NCI-H1694 treated with DMSO at 0.1 percent for 48 hours (cell line): ENCODE data around the gene TMC5.

ENCODE experiments used
- DNase-seq: peaks from one replicate; lab custom pipeline; 2025; lab: John Stamatoyannopoulos, UW

TMC5 gene

DNA sequence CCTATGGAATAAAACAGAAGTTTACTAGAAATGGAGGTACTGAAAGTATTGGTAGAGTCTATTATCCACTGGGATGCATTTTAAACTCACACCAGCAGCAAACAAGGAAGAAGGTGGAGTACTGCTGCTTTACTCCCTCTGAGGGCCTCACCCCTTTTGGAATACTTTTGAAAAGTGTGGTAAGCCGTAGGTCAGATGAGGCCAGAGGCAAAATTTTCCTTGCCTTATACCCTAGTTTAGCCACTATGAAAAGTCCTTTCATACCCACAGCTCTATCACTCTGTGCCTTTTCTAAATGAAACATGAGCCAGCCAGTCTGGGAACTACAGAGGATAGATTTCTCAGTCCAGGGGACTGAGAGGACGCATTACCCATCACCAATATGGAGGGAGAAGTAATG is 90.2 kb downstream of the TMC5 start:
- no peak for DNase-seq

DNA sequence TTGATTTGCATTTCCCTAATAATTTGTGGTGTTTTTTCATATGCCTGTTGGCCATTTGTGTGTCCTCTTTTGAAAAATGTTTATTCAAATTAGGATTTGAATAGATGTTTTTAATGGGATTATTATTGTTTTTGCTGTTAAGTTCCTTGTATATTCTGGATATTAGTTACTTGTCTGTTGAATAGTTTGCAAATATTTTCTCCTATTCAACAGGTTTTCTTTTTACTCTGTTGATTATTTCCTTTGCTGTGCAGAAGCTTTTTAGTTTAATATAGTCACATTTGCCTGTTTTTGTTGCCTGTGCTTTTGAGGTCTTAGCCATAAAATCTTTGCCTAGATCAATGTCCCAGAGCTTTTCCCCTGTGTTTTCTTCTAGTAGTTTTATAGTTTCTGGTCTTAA is 94.6 kb downstream of the TMC5 start:
- no peak for DNase-seq

DNA sequence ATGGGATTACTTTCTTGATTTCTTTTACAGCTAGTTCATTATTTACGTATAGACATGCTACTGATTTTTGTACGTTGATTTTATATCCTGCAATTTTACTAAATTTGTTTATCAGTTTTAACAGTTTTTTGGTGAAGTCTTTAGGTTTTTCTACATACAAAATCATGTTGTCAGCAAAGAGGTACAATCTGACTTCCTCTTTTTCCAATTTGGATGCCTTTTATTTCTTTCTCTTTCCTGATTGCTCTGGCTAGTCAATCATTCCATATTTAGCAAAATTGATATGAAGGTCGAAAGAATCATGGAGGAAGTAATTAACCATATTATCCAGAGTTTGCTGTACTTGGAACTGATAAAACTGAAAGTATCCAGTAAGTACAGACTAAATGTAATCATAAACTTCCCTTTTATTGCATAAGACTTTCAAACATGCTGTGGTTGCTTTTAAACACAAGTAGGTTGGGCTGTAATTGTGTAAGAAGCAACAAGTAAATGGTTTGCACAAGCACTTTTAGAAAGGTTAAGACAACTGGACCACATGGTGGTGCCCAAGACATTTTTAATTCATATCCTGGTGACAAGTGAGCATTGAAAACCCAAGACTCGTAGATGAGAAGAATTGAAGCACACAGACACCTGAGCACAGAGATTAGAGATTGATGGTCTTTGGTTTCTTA is 95.8 kb downstream of the TMC5 start:
- no peak for DNase-seq

DNA sequence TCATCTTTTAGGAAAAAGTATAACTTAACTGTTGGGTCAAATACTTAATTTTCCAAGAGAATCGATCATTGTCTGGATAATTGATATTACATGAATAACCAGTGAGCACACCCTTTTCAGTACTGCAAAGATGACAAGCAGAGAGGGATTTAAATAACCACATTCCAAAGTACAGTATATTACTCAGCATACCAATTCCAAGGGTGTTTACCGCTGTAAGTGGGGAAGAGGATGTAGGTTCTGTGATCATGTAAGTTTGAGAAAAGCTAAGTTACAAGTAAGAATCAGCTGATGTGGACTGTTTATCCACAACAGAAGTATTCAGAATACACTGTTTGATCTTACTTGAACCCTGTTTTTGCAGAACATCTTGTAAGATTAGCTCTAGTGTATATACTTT is 98.1 kb downstream of the TMC5 start:
- no peak for DNase-seq

DNA sequence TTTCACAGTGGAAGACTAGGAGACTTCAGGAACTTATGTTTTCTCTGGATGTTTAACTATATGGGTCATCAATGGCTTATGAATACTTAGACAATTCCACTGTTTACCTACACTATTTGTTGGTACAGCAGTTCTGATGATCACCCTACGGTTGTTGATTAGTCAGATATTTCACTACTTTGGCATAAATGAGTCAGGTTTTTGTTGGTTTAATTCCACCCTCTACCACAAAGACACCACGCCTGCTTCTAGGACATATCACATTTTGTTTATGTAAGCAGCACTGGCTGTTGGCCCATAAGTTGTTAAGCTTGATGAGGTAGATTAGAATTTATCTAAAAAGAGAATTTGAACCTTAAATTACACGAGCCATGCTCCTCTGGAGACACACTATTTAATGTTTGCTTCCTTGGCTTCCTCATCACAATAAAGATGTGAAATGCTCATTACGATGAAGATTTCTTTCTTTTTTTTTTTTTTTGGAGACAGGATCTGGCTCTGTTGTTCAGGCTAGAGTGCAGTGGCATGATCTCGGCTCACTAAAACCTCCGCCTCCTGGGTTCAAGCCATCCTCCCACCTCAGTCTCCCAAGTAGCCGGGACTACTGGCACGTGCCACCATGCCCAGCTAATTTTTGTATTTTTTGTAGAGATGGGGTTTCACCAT is 99.9 kb downstream of the TMC5 start:
- DNase-seq, result no peak

DNA sequence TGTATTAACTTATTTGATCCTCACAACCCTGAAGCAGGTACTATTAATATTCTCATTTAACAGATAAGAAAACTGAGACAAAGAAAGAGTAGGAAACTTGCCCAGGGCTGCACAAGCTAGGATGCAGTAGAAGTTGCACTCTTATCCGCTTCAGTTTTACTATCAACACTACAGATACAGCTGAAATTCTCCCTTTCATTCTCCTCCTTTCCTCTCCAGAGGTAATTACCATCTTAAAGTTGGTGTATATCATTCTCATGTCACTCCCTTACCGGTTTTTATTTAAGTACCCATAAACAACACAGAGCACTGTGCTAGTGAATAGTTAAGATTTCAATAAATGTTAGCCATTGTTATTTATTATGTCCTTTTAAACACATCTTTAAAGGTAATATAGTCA is 100.7 kb downstream of the TMC5 start:
- no peak for DNase-seq

DNA sequence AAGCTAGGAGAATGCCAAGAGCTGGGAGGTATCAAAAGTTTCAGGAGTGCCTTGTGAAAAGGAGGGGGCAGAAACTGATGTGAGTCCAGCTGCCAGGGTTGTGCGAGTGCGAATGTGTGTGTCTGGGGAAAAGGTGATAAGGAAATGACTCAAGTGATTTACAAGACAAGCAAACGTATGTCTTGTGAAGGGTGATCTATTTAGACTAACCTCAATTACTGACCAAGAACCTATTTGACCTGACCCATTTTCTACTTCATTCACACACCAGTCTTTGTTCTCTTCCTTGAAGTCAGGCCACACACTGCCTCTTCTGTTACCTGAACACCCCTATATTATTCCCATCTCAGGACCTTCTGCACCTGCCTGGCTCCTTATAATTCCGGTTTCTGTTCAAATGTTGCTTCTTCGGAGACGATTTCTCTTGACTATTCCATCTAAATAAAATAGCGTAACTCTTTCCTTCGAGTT is 103.2 kb downstream of the TMC5 start:
- no peak for DNase-seq

DNA sequence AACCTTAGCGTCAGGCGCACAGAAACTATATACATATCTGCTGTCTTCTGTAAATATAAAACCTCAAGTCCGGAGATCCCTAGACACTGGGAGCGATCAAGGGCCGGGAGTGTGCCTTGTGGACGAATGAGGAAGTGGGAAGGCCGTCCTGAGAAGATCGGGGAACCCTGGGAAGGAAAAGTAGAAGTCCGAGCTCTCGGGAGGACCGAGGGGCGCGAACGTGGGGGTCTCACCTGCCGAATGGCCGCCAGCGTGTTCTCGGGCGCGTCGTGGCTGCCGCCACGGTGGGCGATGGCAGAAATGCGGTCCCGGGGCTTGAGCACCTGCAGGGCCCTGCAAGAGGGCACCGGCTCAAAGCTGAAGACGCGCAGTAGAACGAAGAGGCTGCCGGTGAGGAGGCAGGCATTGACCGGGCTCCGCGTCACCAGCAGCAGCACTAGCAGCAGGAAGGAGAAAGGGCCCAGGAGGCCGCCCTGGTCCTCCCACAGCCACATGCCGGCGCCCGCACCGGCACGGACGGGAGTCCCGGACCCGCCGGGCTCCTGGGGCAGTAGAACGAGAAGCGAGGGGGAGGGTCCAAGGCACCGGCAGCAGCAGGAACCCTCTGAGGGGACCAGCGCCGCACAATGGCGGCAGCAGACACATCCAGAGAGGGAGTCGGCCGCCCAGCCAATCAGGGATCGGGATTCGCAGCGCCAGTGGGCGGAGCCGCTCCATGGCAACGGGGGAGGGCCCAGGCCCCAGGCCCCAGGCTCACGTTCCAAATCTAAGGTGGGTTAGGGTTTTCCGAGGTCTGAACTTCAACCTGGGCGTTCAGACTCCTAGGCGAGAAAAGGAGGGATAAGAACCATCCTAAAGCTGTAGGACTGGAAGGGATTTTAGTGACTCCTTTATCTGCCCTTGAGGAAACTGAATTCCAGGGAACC is 104.1 kb downstream of the TMC5 start, which contains the start of gene GDE1:
GDE1 (minus strand) TSS at position 628 of the 926 bp plus-strand sequence; CDS start at position 494, 134 bp downstream.
- DNase-seq, result peak; percentile 67

DNA sequence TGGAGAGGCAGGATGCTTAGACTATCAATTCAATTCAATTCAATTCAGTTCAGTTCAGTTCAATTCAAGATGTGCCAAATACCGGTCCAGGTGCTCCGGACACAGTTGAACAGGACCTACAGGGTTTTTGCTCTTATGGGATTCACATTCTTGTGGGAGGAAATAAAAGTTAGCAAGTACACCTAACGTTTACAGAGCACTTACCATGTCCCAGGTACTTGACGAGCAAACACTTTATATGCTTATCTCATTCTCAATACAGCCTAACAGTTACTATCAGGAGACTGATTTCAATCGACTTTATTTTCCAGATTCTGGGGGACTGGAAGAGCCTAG is 104.7 kb downstream of the TMC5 start:
- DNase-seq, result no peak

DNA sequence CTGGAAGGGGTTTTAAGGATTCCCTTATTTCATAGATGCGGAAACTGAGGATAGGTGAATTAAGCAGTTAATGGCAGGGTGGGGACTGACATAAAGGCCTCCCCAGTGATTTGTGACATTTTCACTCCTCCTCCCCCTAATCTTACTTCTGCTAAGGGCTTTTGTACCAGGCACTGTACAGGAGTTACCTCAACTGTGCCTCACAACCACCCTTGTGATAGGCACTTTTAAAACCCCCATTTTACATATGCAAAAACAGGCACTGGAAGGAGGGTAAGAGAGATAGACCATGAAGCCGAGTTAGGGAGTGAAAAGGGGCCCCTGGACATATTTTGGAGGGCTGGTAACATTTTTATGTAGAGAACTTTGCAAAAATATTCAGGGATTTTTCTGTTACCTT is 105.1 kb downstream of the TMC5 start:
- no peak for DNase-seq

DNA sequence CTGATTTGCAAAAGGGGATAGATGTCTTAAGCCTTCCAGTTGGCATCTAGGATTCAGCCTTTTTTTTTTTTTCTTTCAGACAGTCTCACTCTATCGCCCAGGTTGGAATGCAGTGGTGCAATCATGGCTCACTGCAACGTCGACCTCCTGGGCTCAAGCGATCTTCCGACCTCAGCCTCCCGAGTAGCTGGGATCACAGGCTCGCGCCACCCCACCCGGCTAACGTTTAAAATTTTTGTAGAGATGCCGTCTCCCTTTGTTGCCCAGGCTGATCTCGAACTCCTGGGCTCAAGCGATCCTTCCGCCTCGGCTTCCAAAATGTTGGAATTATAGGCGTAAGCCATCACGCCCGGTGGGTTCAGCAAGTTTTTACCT is 105.5 kb downstream of the TMC5 start:
- DNase-seq, result no peak

DNA sequence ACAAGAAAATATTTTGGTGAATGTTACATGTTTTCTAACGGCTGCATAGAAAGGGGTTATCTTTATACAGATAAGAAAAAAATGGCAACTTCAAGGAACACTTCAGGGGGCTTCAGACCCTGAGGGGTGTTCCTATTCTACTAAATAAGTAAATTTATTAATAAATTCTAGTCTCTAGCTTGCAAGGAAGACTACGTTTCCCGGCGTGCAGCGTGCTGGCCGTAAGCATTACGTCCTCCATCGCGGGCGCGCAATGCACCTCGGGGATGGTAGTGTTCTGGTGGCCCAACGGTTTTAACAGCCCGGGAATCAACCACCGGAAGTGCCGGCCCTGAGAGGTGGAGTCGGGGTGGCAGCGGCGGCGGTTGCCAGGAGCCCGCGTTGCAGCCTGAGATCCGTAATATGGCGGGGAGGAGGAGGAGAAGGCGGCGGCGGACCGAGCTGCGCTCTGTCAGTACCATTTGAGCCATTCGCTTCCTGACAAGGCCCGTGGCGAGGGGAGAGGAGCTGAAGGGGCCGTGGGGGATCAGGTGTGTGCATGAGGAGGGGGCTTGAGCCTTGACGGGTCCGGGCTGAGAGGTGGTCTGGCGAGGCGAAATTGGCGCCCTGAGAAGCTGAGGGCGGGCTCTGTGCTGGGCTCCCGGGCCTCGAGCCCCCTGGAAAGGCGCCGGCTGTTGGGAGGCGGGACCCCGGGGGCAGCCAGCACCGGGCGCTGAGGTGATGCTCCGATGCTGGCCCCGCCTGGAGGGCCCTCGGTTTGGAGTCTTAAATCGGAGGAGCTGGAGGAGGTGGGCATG is 106.1 kb downstream of the TMC5 start, which contains the start of gene CCP110:
CCP110 (plus strand) TSS at position 384 of the 797 bp plus-strand sequence. CDS start 3,940 bp downstream, outside the sequence.
- DNase-seq, result peak; percentile 87

DNA sequence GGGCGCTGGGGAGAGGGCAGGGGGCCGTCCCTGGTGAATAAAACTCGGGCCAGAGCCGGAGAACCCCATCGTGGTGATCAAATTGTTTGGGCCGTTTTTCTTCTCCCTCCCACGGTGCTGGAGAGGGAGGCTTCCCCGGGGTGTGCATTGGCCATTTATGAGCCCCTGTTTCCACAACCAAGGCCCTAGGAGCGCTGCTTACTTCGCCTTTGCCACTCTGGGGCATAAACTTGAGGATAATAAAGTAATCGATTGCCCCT is 106.6 kb downstream of the TMC5 start:
- DNase-seq, result no peak

DNA sequence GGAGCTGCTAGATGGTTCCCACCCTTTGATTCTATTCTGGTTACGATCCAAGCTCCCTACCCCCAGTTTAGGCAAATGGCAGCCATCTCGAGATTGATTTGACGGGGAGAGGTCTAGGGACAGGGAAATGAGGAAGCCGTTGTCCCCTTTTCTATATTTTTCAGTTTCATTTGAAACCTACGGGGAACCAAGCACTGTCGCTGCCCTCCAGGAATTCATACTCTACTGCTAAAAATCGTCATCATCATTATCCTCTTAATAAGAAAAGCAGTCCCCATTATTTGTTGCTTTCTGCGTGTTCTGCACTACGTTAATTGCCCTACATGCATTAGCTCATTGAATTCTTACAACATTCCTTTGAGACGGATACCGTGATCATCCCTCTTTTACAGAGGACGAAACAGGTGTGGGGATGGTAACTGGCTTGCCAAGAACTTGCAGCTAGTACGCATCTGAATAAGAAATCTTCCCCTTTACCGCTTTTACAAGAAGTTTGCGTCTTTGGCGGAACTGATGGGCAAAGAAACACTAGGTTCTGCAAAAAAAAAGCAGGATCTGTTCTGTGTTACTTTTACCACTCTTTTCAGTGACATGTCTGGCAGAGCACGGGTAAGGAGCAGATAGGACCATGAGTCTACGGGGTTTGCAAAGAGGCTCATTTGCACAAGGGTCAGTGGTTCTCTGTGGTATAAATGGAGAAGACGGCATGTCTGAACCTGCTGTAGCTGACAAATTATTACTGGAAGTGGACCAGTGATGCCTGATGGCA is 107.1 kb downstream of the TMC5 start:
- DNase-seq, result no peak

DNA sequence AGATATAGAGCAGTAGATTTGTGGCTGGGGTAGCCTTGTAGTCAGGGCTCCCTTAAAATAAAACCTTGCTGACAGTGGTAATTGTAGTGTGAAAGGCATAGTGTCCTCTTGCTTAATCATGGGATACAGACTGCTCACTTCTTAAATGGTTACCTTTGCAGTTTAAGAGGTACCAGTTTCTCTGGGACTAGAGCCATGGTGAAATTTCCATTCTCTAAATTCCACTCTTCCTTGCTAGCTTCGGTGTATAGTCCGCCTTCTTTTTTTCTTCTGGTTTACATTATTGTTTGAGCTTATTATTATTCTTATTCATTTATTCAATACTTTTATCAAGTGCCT is 107.7 kb downstream of the TMC5 start:
- DNase-seq, result no peak

DNA sequence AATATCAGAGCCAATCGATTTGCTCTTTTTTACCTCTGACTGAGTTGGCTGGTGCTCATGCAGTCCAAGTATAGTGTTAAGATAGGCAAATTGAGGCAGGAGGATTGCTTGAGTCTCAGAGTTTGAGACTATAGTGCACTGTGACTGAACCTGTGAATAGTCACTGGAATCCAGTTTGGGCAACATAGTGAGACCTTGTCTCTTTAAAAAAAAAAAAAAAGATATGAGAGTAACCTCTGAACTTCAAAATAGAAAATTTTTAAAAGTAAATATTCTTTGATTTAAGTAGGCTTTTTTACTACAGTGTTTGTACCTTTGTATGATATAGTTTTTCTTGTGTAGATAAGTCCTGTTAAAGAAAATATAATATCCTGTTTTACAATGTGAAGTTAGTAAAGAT is 109.5 kb downstream of the TMC5 start:
- DNase-seq, result no peak

DNA sequence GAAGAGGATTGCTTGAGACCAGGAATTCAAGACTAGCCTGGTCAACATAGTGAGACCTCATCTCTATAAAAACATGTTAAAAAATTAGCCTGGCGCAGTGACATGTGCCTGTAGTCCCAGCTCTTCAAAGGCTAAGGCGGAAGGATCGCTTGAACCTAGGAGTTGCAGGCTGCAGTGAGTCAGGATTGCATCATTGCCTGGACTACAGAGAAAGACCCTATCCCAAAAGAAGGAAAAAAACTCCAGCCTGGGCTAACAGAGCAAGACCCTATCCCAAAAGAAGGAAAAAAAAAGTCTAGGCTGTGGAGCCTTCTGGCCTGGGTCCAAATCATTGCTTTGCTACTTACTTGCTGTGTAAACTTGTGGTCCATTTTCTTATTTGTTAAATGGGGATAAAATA is 111.0 kb downstream of the TMC5 start:
- no peak for DNase-seq

DNA sequence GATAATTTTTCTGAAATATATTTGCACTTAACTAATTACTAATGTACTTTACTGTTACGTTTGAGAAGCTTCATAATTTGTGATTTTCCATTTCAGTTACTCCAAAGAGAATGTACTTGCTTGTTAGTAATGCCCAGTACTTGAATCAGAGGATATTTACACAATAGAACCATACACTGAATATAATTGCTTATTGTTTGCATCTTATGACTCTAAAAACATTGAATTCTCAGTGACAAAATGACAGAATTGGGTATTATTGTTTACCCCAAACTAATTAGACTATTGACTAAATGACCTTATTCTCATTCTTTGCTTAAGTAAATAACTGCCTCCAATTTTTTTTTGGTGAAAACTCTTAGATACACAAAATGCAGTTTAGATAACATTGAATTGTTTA is 114.9 kb downstream of the TMC5 start:
- no peak for DNase-seq

DNA sequence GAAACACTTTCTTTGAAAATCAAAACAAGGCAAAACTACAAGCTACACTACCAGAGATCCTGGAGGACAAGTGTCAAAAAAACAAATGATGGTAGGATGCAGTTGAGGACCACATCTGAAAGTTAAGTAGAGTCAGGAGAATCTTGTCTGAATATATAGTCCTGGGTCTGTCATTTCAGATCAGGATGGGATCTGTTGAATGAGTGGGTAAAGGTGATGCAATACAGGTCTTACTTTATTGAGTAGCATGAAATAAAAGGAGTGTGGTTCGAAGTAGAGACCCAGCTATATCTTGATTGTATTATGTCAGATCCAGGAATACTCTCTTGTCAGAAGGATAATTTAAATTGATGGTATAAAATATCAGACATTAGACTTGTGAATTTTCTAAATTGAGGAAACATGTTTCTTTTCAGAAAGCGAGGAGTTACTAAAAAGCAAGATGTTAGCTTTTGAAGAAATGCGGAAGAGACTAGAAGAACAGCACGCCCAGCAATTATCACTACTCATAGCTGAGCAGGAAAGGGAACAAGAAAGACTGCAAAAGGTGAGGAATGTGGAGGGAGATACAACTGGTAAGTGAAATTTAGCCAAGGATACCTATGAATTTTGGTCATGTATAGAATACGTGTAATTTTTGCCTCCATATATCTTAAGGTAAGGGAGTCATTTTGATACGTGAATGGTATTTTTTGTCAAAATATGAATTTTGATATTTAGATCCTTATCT is 122.7 kb downstream of the TMC5 start:
- DNase-seq, result no peak

DNA sequence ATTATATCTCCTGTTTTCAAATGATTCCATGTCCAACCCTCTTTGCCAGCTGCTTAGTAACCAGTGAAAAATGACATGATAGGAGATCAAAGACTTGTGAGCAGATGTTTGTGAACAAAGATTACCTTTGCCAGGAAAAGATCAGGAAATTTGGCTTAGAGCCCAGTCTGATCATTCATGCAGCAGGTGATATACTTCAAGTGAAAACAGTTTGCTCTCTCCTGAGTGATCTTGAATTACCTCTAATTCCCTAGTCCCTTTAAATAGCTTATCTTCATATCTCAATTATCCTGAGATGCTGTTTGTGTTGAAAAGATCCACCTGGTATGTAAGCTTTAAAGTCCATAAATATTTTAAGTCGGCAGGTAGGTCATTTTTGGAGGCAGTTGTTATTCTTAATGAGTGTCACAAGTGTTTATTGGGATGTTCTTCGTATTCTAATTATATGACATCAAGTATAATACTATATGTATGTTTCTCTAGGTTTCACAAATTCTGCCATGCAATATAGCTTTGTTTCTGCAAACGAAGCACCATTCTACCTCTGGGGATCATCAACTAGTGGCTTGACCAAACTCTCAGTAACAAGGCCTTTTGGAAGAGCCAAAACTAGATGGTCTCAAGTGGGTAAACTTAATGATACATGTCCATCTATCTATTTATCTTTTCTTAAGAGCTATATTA is 124.6 kb downstream of the TMC5 start:
- no peak for DNase-seq
